GM19372 (cell line): ENCODE measurements around the gene EPN2.
"Not testable (repeated sequence)": the region's sequence is repeated elsewhere in the genome, so short reads cannot be mapped to it uniquely, and the experiment has no call there.

Experiments
- ATAC-seq: cut with Tn5 transposase; IDR thresholded peaks from one replicate; pipeline ENCODE4 v1.9.1; 2021; ENCODE audit warnings: mild to moderate bottlenecking, low read depth, moderate library complexity; ENCODE audit not compliant: unreplicated experiment

The EPN2 gene

DNA sequence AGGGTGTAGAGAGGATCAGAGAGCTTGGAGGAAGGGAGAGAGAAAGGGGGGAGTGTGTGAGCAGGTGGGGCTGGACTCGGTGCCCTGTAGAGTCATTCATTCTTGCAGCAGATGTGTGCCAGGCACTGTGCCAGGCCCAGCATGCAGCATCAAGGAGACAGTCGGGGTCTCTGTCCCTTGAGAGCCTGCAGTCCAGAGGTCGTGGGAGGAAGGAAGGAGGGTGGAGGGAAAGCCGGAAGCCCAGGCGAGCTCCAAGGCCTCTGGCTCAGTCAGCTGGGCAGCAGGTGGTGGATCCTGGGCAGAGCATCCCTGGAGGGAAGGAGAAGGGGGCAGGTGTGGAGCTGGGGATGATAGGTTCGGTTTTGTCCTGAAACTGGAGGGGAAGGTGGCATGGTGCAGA is 27.5 kb downstream of the EPN2 start:
- no peak for ATAC-seq

DNA sequence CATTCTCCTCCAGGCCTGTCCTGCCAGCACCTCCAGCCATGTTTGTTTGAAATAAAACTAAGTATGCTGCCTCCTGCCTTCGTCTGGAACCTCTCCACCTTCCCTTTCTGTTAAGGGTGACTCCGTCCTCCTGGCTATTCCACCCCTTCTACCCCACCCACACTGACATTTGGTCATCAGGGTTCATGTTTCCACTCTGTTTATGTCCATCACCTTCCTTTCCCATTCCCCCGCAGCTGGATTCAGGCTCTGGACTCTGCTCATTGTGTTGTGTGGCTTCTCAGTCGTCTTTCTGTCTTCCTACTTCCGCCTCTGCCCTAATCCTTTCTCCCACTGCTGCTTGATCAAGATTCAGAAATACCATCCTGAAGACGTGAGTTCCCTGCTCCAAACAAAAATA is 28.6 kb downstream of the EPN2 start:
- no peak for ATAC-seq

- no peak for ATAC-seq
These were observed 31.4 kb downstream of the EPN2 start for GRCh38 chr17:19268611-19269010.

- ATAC-seq = no peak
These were observed 31.9 kb downstream of the EPN2 start for GRCh38 chr17:19269106-19269505.

DNA sequence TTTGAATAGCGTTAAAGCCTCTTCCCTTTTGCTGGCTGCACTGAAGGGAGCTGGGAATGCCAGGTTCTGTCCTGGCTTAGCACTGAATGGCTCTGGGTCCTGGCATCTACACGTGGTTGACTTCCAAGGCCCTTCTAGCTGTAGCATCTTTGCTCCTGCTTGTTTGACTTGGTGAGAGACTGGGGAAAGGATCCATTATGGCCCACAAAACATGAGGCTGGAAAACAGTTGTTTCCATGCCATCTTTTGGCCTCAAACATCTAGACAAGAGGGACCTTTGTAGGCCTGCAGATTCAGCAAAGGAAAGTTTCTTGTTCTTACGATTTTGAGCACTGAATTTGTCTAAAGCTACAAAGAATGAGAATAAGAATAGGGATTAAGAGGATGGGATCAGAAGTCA is 32.5 kb downstream of the EPN2 start:
- ATAC-seq = no peak

- no peak for ATAC-seq
These were observed 33.2 kb downstream of the EPN2 start for GRCh38 chr17:19270347-19270703.

DNA sequence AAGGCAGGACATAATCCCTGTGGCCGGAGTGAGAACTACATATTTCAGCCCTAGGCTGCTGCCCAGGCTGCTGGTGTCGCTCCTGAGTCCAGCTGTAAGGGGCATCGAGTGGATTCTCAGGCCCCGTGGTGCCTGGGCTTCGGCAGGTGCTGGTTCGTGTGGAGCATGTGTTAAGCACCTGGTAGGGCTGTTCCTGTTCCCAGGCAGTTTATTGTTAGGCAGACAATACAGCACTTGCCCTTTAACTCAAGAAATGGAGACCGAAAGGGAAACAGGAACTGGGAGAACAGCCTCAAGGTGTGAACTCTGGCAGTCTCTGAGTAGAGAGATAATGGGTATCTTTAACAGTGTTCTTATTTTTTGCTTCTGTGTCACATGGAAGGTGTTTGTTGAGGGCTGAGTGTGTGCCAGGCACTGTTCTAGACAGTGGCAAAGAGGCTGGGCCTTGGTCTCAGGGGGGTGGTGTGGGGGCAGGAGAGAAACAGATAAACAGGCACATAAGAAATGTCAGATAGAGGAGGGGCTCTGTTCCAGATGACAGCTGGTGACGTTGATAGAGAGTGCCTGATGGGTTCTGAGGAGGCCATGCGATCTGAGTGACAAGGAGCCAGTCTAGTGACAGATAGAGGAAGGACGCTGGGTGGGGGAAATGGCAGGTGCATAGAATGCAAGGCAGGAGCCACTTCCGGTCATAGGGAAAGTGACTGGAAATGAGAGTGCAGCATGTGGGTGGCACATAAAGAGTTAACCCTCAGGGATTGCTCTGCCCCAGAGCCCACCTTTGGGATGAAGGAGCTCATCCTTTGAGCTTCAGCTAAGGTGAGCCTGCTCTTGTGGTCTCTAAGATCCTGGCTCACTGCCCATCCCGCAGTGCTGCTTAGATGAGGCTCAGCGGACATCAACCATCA is 33.8 kb downstream of the EPN2 start:
- no peak for ATAC-seq

GRCh38 chr17:19271780-19272357 is 34.7 kb downstream of the EPN2 start:
- no peak for ATAC-seq

DNA sequence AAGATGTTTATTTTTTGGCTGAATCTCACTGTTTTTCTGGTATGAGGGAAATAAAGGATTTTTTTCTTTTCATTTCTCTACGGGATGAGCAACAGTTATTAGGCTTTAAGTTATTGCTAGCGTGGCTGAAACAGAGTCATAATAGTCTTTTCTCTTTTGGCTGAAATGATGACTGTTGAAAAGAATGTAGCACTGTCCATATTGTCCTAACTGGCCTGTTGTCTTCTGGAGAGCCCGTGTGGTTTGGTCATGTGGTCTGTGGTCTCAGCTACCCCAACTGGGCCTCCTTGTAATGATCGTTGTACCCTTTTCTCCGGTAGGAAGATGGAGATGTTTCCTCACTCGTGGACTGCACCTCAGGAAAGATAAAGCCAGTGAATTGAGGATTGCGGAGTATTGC is 36.6 kb downstream of the EPN2 start:
- ATAC-seq = no peak

- ATAC-seq = no peak
These were observed 37.7 kb downstream of the EPN2 start for GRCh38 chr17:19274893-19275292.

DNA sequence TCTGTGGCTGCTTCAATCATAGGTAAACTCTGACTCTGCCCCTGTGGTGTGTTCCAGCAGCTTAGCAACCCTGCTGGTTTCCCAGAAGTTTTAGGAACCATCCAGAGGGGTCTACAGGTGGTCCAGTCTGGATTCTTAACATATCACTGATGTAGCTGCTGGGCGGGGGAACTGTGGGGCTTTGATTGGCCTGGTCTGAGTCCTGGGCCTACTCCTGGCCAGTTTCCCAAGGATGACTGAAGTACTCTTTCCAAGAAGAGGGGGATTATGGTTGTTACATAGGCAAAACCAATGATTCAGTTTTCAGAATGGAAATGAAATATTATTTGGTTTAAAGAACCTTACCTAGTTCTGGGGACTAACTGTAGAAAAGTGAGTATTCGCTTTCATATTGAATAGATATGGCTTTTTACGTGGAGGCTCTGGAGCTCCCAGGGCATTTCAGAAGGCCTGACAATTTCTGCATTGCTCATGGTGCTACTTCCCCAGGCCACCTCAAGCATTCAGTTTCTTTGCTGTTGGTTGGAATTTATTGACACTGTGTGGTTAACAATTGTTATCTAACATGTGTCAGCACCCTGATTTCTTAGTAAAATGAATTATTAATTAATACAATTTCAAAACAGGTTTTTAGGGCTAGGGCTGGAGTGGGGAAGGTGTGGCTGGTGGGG is 38.4 kb downstream of the EPN2 start:
- no peak for ATAC-seq

- ATAC-seq = not testable (repeated sequence)
These were observed 41.1 kb downstream of the EPN2 start for GRCh38 chr17:19278284-19278683.

DNA sequence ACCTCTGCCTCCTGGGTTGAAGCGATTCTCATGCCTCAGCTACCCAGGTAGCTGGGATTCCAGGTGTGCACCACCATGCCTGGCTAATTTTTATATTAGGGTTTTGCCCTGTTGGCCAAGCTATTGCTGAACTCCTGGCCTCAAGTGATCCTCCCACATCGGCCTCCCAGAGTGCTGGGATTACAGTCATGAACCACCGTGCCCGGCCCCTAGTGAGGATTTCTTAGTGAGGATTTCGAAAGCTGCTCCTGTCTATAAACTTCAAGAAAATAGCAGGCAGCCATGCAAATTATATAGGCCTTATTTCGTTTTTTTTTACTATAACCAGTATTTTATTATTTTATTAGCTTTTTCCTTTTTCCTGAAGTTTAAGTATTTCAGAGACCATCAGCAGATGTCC is 41.6 kb downstream of the EPN2 start:
- ATAC-seq = no peak

DNA sequence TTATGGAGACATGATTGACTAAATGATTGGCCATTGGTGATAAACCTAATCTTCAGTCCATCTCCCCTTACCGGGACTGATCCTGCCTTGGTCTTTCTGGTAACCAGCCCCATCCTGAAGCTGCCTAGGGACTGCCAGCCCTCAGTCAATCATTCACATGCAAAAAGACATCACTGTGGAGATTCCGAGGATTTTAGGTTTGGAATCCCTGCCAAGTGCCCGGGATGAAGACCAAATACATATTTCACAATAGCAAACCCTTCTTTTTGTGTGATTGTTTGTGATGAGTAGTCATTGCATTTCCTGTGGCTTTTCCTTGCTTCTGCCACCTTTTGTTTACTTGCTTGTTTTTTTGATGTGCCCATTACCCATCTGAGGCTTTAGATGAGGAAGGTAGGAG is 44.0 kb downstream of the EPN2 start:
- no peak for ATAC-seq

DNA sequence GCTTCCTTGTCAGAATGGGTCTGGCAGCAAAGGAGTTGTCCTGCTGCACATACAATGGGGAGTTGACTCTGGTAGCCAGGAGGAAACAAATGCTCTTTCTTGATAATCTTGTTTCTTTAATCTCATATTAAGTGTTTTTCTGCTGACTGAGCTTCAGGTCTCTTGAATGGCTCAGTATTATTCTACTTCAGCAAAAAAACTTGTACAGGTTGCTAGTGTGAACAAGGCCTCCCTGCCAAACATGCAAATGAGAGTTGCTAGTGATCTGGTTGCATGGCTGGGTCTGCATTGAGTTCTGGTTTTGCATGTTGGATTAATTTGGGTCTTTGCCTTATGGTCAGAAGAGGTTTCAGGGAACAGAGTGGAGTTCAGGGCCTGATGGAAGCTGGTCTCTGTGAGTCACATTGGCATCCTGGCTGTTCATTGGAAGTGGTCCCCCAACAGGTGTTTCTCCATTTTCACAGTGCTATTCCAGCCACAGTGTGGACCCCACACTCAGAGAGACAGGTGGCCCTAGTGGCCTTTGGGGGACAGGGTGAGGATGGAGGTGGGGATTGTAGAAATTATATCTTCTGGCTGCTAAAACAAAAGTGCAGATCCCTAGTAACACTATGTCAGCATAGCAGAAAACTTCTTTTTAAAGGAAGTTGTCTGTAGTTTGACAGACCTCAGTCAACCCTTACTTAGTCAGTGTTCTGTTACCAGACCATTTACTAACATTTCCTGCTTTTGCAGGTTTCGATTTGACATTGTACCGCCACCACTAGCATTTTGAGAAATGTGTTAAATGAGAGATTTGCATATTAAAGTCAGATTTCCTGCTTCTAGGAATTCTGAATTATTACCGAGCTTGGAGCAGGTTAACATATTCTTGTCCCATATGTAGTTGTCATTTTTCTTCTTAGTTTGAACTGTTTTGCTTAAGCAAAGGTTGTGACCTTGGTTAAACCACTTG is 47.1 kb downstream of the EPN2 start:
- ATAC-seq = no peak

DNA sequence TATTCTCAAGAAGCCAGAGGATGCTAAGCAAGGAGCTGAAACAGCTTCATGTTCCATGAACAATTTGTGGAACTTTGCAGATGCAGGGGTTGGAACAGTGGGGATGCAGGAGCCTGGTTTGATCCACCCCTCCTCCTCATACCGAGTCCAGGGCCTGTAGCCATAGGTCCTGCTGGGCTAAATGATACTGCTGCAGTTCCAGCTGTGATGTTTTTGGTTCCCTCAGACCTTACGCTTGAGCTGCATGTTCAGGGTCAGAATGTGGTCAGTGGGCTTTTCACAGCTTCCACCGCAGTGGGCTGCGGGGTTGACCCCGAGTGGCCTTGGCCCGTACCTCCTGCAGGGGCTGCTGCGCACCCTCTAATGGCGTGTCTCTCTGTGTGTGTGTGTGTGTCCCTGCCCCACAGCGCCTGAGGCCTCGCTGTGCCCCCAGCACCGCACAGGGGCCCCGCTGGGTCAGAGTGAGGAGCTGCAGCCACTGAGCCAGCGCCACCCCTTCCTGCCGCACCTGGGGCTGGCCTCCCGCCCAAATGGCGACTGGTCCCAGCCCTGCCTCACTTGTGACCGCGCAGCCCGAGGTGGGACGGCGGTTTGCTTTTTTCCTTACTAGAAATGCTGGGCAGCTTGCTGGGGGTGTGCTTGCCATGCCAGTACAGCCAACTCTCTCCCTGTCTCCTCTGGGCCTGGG is 48.2 kb downstream of the EPN2 start:
- ATAC-seq = no peak

GRCh38 chr17:19286751-19287341 is 49.7 kb downstream of the EPN2 start:
- ATAC-seq = no peak

DNA sequence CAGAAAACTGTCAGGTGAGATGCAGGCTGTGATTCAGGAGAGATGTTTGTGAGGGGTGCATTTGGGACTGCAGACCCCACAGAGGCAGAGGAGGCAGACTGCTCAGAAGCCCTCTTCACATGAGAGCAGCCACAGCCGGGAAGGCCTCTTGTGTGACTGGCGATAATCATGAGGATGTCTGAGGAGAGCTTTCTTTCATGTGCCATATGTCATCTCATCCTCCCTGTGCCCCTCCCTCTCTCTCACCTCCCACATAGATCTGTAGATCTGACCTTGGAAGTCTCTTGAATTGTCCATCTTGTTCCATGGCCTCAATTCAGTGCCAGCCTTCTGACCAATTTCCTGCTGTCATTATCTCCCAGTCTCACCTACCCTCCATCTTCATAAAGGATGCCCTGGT is 50.5 kb downstream of the EPN2 start:
- ATAC-seq = no peak

DNA sequence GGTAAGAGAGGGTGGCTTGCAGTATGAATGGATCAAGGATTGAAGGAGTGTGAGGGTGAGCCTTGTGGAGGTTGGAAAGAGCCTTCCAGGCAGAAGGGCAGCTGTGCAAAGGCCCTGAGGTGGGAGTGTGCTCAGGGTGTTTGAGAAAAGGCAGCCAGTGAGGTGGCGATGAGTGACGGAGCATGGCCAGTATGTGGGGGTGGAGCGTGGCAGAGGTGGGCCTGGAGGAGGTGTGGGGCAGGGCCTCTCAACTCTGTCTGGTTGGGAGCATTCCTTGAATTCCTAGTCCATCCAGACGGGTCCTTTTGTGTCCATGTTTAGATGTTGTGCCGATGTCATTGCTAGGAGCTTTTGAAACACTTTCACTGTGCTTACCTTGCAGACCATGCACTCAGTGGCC is 51.3 kb downstream of the EPN2 start:
- no peak for ATAC-seq
